Measurements from ENCODE around the gene NCOA1.

DNA sequence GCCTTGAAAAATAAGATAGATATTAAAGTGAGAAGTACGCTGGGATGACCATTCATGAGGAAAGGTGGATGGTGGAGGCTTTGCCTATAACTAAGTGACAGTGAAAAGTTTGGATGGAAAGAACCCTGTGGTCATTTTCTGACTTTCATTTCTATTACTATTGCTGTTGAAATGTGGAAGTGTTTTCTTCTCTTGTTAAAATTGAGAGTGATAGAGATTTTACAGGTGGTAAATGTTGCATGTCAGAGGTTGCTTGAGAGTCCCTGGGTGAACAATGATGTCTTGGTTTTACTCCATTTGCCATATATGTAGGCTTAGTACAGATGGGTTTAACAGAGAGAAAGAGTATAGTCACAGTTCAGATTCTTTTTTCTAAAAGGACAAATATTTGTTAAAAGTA, 18.4 kb downstream of the NCOA1 start:
- TF ChIP-seq, protein P1, sequence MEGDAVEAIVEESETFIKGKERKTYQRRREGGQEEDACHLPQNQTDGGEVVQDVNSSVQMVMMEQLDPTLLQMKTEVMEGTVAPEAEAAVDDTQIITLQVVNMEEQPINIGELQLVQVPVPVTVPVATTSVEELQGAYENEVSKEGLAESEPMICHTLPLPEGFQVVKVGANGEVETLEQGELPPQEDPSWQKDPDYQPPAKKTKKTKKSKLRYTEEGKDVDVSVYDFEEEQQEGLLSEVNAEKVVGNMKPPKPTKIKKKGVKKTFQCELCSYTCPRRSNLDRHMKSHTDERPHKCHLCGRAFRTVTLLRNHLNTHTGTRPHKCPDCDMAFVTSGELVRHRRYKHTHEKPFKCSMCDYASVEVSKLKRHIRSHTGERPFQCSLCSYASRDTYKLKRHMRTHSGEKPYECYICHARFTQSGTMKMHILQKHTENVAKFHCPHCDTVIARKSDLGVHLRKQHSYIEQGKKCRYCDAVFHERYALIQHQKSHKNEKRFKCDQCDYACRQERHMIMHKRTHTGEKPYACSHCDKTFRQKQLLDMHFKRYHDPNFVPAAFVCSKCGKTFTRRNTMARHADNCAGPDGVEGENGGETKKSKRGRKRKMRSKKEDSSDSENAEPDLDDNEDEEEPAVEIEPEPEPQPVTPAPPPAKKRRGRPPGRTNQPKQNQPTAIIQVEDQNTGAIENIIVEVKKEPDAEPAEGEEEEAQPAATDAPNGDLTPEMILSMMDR (IDR thresholded peaks at IDR 0.05; ENCODE audit: borderline replicate concordance, extremely low read depth, low read length, poor library complexity, severe bottlenecking) = no peak
- no peak for TF ChIP-seq EZH2 (IDR thresholded peaks at IDR 0.05; ENCODE audit: borderline replicate concordance, low read depth, low read length, severe bottlenecking)
